GM12875 (cell line): Measurements from ENCODE around the gene COMMD9.

ENCODE experiments used
- H3K4me3 ChIP-seq: one replicate; pipeline ENCODE4 v1.5.1; 2011; ENCODE audit warnings: low read depth, low read length, control low read depth
- TF ChIP-seq, protein P1 (sequence below): IDR thresholded peaks from 2 replicates; pipeline ENCODE4 v1.5.1; 2011; ENCODE audit warnings: low read depth, mild to moderate bottlenecking, control low read depth, inconsistent platforms, low read length, moderate library complexity, borderline replicate concordance; ENCODE audit not compliant: insufficient read depth

Gene COMMD9

DNA sequence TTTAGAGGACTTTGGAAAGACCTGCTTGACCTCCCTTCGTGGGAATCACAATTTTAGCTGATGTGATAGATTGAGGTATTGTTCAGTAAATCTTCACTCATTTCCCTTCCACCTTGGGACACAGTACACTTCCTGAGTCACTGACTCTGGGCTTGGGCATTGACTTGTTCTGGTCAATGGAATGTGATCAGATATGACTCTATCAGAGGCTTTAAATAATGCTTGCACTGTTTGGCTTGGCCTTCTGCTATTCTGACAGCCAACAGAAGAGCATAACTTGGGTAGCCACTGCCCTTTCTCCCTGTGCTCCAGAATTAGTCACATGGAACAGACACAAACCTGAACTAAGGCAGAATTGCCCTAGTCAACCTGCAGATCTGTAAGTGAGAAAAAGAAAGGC lies 19.4 kb upstream of the COMMD9 start:
- no peak overlapping the region for H3K4me3 ChIP-seq
- TF ChIP-seq, protein P1, sequence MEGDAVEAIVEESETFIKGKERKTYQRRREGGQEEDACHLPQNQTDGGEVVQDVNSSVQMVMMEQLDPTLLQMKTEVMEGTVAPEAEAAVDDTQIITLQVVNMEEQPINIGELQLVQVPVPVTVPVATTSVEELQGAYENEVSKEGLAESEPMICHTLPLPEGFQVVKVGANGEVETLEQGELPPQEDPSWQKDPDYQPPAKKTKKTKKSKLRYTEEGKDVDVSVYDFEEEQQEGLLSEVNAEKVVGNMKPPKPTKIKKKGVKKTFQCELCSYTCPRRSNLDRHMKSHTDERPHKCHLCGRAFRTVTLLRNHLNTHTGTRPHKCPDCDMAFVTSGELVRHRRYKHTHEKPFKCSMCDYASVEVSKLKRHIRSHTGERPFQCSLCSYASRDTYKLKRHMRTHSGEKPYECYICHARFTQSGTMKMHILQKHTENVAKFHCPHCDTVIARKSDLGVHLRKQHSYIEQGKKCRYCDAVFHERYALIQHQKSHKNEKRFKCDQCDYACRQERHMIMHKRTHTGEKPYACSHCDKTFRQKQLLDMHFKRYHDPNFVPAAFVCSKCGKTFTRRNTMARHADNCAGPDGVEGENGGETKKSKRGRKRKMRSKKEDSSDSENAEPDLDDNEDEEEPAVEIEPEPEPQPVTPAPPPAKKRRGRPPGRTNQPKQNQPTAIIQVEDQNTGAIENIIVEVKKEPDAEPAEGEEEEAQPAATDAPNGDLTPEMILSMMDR = no peak

DNA sequence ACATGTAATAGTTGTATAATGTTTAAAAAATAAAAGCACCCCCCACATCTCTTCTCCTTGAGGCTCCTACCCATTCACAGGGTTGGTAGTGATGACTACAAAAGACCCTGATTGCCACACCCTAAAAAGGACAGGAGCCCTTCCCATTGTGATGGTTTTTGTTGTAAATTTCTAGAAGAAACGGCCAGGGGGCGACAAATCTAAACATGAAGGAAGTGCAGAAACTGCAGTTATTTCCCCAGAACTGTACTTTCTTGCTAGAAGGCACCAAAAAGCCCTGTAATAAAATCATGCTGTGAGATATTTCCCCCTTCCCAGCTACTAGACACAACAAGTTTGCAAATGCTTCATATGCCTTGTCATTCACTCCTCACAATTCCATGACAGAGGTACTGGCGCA lies 17.7 kb upstream of the COMMD9 start:
- TF ChIP-seq, protein P1 = no peak
- H3K4me3 ChIP-seq = no peak overlapping the region

DNA sequence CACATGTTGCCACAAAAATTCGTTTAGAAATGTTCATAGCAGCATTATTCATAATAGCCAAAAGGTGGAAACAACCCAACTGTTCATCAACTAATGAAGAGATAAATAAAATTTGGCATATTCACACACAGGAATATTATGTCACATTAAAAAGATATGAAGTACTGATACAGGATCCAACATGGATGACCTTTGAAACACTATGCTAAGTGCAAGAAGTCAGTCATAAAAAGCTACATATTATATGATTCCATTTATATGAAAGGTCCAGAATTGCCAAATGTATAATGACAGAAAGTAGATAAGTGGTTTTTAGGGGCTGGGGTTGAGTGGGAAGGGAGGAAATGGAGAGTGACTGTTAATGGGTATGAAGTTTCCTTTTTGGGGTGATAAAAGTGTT lies 15.8 kb upstream of the COMMD9 start:
- TF ChIP-seq, protein P1 = no peak
- H3K4me3 ChIP-seq = no peak overlapping the region

DNA sequence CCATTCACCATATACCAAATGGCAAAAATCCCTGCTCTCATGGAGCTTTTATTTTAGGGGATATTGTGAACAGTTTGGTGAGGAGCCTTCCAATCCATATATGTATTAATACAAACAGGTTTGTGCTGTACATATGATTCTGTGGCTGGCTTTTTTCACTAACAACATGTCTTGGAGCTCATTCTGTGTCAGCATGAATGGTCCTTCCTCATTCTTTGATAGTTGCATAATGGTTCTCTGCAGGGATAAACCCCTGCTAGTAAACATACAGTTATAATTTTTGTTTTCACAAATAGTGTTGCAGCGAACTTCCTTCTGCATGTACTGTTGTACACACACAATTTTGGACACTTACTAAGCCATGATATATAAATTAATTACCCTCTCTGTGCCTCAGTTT lies 15.1 kb upstream of the COMMD9 start:
- TF ChIP-seq, protein P1 = no peak
- H3K4me3 ChIP-seq = no peak overlapping the region

DNA sequence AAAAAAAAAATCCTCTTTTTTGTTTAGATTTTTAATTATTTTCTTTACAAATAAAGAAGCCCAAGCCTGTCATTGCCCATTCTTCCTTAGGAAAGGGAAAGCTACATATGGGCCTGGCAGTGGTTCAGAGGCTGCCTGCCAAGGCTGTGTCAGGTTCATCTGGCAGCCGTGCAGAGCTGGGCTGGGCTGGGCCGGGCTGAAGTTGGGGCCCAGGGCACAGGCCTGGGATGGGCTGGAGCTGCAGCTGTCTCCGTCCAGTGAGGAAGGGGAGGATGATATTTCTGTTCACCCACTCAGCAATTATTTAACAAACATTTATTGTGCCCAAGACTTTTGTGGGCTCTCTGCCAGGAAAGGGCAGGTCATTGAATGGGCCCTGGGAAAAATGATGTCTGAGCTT lies 11.4 kb upstream of the COMMD9 start:
- no peak overlapping the region for H3K4me3 ChIP-seq
- TF ChIP-seq, protein P1 = no peak

DNA sequence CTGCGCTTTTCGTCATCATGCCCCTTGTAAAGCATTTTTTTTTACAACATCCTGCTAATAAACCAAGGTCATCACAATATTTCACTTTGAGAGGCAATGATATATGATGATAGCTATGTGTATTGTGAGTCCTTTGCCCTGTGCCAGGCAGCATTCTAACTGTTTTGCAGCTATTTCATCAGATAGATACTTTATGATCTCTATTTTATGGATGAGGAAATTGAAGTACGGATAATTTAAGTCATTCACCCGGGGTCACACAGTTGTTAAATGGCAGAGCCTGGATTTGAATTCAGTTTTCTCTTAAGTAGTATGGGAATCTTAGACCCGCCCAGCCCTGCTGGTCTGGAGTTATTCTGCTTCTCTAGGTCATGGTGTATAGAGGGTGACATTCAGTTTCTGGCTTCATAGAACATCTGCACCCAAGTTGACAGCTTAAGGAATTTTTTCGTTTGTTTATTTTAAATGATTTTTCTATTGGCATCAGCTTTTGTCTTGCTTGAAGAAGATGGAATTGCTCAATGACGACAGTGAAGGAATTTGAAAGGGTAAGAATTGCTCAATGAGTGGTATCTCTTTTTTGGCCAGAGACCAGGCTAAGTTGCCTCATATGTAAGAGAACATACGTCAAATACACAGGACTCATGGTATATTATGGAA lies 7.8 kb upstream of the COMMD9 start:
- H3K4me3 ChIP-seq = no peak overlapping the region
- TF ChIP-seq, protein P1 = no peak

DNA sequence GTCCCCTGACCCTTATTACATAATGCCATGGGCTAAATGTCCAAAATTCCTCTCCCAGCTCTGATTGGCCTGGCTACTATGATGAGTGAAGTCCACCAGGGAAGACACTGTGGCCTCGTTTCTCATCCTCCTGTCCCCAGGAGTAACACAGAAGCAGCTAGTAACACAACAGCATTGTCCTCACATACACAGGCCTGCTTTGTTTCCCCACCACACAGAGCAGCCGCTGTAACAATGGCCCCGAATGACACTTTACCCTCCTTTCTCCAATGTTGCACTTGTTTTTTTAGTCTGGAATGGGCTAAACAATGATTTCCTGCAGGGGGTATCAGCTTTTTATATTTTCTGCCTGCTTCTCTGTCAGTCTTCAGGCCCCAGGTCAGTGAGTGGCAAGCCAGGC lies 6.7 kb upstream of the COMMD9 start, which contains the start of gene PRR5L:
Gene PRR5L, plus strand, starts transcription at position 363 of the 400 bp plus-strand sequence. CDS start 104,834 bp downstream, outside the sequence.
- no peak within 1 kb of the TSS for H3K4me3 ChIP-seq
- TF ChIP-seq, protein P1 = no peak
